Retinal pigment epithelial cell (primary cell): ENCODE results near the gene BRWD1.
A peak's percentile ranks its signal among the peaks of the same experiment; 100 is the strongest.

Experiments used
- DNase-seq: peaks from one replicate; pipeline ENCODE4 v3.0.0-alpha.2; 2010; ENCODE audit warnings: low read depth
- H3K4me3 ChIP-seq: 2 replicates; pipeline ENCODE4 v1.5.1; 2011; ENCODE audit warnings: mild to moderate bottlenecking, low read length, control low read depth, moderate library complexity
- TF ChIP-seq, protein P1 (sequence below): conservative IDR thresholded peaks from 2 replicates; pipeline ENCODE4 v1.5.1; 2011; ENCODE audit warnings: low read depth, low read length, control low read depth, inconsistent platforms

The BRWD1 gene

DNA sequence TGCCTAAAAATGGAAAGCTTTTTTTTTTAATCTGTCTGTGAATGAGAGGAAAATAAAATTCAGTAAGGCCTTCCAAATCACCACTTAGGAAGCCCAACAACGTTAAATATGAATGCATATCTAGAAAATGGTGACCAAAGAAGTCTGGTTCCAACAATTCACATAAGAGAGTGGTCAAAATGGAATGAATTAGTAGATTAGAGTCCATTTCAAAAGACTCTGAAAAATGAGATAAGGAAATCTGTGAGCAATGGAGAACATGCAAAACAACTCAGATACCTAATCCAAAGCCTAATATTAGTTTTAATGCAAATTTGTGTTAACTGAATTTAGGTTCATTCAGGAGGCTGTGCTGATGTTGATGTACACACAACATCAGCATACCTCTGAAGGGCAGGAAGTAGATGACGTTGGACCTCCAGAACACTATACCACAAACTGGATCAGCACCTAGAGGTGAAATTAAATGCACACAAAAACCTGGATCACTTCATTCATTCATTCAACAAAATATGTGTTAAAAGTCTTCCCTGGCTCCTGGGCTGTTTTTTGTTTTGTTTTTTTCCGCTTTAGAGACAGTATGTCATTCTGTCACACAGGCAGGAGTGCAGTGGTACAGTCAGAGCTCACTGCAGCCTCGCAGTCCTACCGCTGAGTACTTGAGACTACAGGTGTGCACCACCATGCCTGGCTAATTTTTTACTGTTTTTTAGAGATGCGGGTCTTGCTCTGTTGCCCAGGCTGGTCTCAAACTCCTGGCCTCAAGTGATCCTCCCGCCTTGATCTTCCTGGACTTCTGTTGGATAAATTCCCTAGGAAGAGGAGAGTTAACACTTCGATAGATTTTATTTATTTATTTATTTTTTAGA, 4.9 kb upstream of the BRWD1 start:
- H3K4me3 ChIP-seq = no peak overlapping the region
- no peak for DNase-seq
- TF ChIP-seq, protein P1, sequence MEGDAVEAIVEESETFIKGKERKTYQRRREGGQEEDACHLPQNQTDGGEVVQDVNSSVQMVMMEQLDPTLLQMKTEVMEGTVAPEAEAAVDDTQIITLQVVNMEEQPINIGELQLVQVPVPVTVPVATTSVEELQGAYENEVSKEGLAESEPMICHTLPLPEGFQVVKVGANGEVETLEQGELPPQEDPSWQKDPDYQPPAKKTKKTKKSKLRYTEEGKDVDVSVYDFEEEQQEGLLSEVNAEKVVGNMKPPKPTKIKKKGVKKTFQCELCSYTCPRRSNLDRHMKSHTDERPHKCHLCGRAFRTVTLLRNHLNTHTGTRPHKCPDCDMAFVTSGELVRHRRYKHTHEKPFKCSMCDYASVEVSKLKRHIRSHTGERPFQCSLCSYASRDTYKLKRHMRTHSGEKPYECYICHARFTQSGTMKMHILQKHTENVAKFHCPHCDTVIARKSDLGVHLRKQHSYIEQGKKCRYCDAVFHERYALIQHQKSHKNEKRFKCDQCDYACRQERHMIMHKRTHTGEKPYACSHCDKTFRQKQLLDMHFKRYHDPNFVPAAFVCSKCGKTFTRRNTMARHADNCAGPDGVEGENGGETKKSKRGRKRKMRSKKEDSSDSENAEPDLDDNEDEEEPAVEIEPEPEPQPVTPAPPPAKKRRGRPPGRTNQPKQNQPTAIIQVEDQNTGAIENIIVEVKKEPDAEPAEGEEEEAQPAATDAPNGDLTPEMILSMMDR = no peak

DNA sequence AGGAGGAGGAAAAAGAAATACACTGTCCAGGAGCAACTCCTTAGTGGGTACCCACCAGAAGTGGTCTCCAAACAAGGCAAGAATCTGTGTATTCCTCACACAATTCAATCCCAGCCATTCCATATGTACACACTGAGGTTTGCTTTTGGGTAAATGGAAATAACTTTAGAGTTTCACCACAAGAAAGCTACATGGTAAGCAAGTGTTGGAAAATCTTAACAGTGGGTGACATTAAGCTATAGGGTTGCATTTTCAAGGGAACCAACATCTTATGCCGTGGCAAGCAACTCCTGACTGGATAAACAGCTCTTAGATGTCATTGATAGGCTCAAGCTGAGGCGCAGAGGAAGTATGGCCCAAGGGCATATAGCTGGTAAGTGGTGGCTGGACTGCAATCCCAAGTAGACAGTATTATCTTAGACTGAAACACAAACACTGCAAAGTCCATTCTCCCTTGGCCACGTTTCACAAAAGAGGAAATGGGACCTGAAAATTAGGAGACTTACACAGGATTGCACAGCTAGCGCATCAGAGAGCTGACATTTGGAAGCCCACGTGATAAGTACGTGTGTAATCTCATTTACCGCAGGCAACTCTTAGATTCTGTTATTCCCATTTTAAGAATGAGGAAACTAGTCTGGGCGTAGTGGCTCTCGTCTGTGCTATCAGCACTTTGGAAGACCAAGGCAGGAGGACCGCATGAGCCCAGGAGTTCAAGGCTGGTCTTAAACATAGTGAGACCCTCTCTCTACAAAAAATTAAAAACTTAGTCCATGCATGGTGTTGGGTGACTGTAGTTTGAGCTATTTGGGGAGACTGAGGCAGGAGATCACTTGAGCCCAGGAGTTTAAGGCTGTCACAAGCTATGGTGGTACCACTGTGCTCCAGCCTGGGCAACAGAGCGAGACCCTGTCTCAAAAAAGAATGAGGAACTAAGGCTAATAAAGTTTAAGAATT, 4.0 kb upstream of the BRWD1 start:
- DNase-seq = no peak
- TF ChIP-seq, protein P1 = no peak

DNA sequence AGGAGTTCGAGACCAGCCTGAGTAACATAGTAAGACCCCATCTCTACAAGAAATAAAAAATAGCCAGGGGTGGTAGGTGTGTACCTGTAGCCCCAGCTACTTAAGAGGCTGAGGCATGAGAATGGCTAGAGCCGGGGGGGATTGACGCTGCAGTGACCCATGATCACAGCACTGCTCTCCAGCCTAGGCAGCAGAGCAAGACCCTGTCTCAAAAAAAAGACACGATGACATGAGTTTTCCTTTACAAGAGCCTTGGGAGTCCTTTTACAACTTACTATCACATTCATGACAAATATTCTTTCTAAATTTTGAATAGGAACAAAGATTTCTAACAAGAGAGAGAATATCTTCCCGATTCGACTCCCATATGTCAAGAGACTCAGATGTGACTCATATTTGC, 3.3 kb upstream of the BRWD1 start:
- TF ChIP-seq, protein P1 = no peak
- H3K4me3 ChIP-seq = no peak overlapping the region
- DNase-seq = no peak

More for the DNA sequence above, 4.0 kb upstream of the BRWD1 start:
- H3K4me3 ChIP-seq = no peak overlapping the region

DNA sequence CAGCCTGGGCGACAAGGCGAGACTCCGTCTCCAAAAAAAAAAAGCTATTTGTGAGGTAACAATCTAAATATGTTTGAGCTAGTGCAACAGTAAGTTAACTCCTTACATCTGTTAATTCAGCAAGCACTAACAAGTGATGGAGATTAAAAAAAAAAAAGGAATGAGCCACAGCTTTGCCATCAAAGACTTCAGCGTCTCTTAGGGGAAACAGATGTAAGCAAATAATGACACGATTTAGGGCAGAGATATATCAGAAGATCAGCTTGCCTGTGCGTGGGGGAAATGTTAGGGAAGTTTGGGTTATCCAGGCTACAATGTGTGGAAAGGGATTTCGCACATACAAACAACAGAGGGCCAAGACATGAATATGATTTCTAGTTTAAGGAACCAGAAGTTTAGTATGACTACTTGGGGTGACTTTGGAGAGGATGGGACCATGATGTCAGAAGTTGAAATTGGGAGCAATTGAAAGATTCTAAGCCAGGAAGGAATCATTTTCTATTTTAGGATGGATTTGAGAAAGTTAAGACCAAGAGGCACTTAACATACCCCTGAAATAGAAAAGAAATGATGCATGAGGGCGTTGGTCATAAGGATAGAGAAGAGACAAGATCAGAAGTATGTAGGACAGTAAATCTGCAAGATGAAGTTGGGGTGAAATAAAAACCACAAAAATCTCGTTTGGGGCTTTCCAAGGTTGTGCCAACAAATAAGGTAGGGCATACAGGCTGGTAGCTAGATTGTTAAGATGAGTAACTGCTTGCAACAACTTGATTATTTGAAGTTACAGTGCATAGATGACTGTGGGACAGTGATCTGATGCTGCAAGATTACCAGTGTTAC, 2.4 kb upstream of the BRWD1 start:
- DNase-seq = no peak
- H3K4me3 ChIP-seq = no peak overlapping the region
- TF ChIP-seq, protein P1 = no peak

DNA sequence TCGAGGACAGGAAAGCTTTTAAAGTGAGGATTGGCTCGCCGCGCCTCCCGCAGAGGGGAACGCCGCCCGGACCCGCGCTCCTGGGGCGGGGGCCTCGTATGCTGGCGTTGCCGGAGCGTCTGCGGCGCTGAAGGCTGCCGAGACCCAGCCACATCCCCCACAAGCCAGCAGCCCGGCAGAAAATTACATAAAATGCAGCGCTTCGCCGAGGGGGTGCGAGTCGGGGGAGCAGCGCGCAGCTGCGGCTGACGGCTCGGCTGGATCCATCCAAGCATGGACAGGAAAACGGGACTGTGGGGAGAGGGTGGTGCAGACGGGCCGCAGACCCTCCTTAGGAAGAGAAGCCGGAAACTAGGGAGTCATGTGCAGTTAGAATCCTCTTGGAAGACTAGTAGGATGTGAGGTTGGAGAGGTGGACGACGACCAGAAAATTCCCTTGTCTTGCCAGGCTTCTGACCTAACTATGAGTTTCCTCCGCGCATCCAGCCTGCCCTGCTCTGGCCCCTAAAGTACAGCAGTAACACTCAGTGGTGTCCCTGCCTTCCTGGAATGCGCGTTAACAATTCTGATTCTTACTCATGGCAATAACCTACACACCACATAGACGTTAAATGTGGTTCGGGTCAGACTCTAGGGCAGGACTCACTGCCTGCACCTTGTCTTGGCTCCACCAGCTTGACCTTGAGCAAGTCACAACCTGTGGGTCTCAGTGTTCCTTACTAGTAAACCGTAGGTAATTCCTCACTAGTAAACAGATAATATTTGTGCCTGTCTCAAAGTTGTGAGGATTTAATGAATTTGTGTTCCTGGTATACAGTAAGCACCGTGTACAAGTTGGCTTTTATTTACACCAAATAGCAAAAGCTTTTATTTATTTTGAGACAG, 953 bp upstream of the BRWD1 start:
- TF ChIP-seq, protein P1 = no peak
- DNase-seq = no peak
- H3K4me3 ChIP-seq = peak overlapping the region; percentile 70
